Inflammatory macrophage treated with lipopolysaccharide for 4 hours (primary cell): ENCODE measurements around the gene EVI2B.
"Not testable (repeated sequence)": the region's sequence is repeated elsewhere in the genome, so short reads cannot be mapped to it uniquely, and the experiment has no call there.

Experiments used
- DNase-seq: peaks from one replicate; pipeline ENCODE4 v3.0.0-alpha.2; 2020

Gene EVI2B

DNA sequence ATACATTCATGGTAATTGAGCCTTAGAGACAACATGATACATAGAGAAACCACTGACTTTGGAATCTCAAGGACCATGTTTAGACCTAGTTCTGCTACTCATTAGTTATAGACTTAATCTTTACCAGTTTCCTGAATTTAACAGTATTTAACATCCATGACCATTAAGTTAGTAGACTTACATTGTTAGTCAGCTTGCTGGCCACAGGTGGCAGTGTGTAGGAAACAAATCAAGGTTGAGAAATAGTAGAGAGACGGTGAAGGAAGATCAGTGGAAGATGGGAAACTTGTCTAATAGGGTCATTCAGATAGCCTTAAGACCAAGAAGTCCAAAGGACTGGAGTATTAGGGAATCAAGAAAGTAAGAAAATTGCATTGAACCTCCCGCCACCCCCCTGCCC, 47.8 kb downstream of the EVI2B start:
- DNase-seq, result no peak

DNA sequence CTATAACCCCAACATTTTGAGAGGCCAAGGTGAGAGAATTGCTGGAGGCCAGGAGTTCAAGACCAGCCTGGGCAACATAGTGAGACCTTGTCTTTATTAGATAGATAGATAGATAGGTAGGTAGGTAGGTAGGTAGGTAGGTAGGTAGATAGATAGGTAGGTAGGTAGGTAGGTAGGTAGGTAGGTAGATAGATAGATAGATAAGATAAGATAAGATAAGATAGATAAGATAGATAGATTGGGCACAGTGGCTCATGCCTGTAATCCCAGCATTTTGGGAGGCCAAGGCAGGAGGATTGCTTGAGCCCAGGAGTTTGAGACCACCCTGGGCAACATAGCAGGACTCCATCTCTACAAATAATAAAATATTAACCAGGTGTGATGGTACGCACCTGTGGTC, 50.9 kb downstream of the EVI2B start:
- not testable (repeated sequence) for DNase-seq

DNA sequence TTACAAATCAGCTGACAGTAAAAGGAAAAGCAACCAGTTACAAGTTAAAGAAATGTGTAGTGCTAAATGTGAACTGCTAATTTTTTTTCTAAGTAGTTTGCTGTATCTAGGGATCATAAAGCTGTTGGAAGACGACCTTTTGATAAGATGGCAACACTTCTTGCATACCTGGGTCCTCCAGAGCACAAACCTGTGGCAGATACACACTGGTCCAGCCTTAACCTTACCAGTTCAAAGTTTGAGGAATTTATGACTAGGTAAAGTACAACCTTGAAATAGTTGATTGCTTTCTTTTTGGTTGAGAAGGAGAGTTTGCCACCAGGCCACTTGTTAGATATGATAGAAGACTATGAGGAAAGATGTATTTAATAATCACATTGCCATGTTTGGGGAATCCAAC, 52.3 kb downstream of the EVI2B start:
- DNase-seq, result no peak

DNA sequence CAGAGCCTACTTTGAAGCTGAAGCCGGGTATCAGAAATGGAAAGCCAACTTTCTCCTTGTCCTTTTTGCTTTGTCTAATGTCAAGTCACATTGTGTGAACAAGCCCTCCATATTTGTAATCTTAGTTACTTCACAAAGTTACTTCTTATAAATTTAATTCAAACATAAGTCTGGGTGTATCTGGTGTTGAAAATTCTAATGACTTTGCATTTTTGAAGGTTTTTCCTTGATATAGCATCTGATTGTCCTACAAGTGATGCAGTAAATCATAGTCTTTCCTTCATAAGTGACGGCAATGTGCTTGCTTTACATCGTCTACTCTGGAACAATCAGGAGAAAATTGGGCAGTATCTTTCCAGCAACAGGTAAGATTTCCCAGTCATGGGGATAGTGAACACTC, 53.7 kb downstream of the EVI2B start:
- no peak for DNase-seq

DNA sequence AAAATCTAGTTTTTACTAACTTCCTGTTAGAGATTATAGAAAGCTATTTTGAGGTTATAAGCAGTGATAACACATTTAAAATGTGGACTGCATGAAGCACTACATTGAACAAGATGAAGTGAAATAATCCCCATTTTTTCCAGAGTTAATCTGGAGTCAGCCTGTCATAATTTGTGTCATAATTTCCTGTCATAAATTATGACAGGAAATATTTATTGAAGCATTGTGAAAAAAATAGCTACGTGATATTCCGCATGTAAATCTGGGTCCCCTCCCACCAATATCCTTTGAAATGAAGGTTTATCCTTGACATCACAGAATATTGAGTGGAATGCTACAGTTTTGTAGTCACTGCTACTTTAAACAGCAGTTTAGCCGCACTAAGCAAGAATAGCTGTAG, 56.9 kb downstream of the EVI2B start:
- no peak for DNase-seq

DNA sequence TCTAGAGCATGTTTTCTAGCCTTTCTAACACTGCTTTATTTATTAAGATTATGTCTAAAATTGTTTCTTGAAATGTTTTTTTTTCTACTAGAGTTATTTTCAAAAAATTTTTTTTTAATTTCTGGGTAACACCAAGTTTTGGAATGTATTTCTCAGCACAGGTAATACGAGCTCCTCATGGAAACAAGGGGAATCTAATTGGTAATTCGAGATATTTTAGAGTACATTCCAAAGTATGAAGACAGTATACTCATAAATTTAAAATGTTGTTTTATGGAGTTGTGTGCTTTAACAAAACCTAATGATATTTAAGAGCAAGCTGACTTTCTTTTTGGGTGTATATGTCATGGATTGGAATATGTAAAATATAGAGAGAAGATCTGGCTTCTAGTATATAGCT, 59.2 kb downstream of the EVI2B start:
- DNase-seq, result no peak
